Islet precursor cell (in vitro differentiated cells): ENCODE measurements around the gene MT2A.
"Not testable (repeated sequence)": the region's sequence is repeated elsewhere in the genome, so short reads cannot be mapped to it uniquely, and the experiment has no call there.

Experiments
- DNase-seq: peaks from one replicate; pipeline ENCODE4 v3.0.0-alpha.2; 2018

MT2A gene

GRCh38 chr16:56623184-56623583 is 14.8 kb downstream of the MT2A start:
- not testable (repeated sequence) for DNase-seq

- DNase-seq = no peak
These were observed 15.3 kb downstream of the MT2A start for GRCh38 chr16:56623637-56624036.

- peak; percentile 62 for DNase-seq
These were observed 17.0 kb downstream of the MT2A start, which contains the start of gene MT1E for GRCh38 chr16:56625140-56625942. Gene MT1E, plus strand, starts transcription at chr16:56625781. Its CDS starts 71 bp downstream, at chr16:56625852.

- no peak for DNase-seq
These were observed 17.7 kb downstream of the MT2A start for GRCh38 chr16:56625943-56626654.

- DNase-seq = no peak
These were observed 18.3 kb downstream of the MT2A start for GRCh38 chr16:56626685-56627084.

- DNase-seq = no peak
These were observed 20.3 kb downstream of the MT2A start for GRCh38 chr16:56628486-56629350.

GRCh38 chr16:56629531-56629930 is 21.1 kb downstream of the MT2A start:
- DNase-seq = no peak

GRCh38 chr16:56630134-56630533 is 21.8 kb downstream of the MT2A start:
- no peak for DNase-seq

- no peak for DNase-seq
These were observed 22.8 kb downstream of the MT2A start for GRCh38 chr16:56631197-56631596.

- DNase-seq = no peak
These were observed 23.4 kb downstream of the MT2A start for GRCh38 chr16:56631832-56632155.

GRCh38 chr16:56632156-56632847 is 23.9 kb downstream of the MT2A start, which contains the start of gene MT1M:
Gene MT1M, plus strand, starts transcription at chr16:56632659. Its CDS starts 73 bp downstream, at chr16:56632732.
- DNase-seq = no peak

- DNase-seq = no peak
These were observed 24.5 kb downstream of the MT2A start for GRCh38 chr16:56632848-56633365.

- DNase-seq = no peak
These were observed 25.2 kb downstream of the MT2A start for GRCh38 chr16:56633535-56633934.

GRCh38 chr16:56634715-56635440 is 26.5 kb downstream of the MT2A start:
- no peak for DNase-seq

- DNase-seq = no peak
These were observed 27.1 kb downstream of the MT2A start for GRCh38 chr16:56635441-56635967.

- no peak for DNase-seq
These were observed 28.4 kb downstream of the MT2A start for GRCh38 chr16:56636616-56637413.

- peak; percentile 83 for DNase-seq
These were observed 29.7 kb downstream of the MT2A start, which contains the start of gene MT1A for GRCh38 chr16:56637814-56638750. Gene MT1A, plus strand, starts transcription at chr16:56638666. Its CDS starts 73 bp downstream, at chr16:56638739.

GRCh38 chr16:56639045-56639444 is 30.7 kb downstream of the MT2A start:
- DNase-seq = no peak

- no peak for DNase-seq
These were observed 31.7 kb downstream of the MT2A start for GRCh38 chr16:56640076-56640475.
